K562 (cell line): Measurements from ENCODE around the gene SERINC3. TPM values are rescaled to one million over a fixed set of nuclear protein-coding genes. Genes with fewer than 3 reads are reported as not detected.
A peak's percentile ranks its signal among the peaks of the same experiment; 100 is the strongest.

Source experiments
- BRD9 ChIP-seq: fragments of 450-650 bp; IDR thresholded peaks from 2 replicates; pipeline ENCODE4 v1.6.1; 2018; ENCODE audit warnings: low read depth; ENCODE audit not compliant: partially characterized antibody
- CBX1 ChIP-seq: sonication (generic); IDR thresholded peaks from 2 replicates; pipeline ENCODE4 v1.6.1; 2016; ENCODE audit warnings: antibody characterized with exemption, low read depth, mild to moderate bottlenecking
- CC2D1A ChIP-seq: fragments of 450-650 bp; IDR thresholded peaks from 2 replicates; pipeline ENCODE4 v1.6.1; 2017; ENCODE audit warnings: mild to moderate bottlenecking
- CHD1 ChIP-seq: fragments of 200-600 bp; sonication (generic); IDR thresholded peaks from one replicate; pipeline ENCODE4 v1.6.1; 2012; ENCODE audit warnings: mild to moderate bottlenecking, moderate library complexity, low read length, inconsistent platforms
- E2F3 ChIP-seq: fragments of 250-450 bp; sonication (Bioruptor Pico); IDR thresholded peaks from 2 replicates; pipeline ENCODE4 v1.4.0; 2020; ENCODE audit warnings: mild to moderate bottlenecking
- FOXA1 ChIP-seq: fragments of 450-650 bp; IDR thresholded peaks from 2 replicates; pipeline ENCODE4 v1.6.1; 2016; ENCODE audit warnings: mild to moderate bottlenecking, borderline replicate concordance
- HCFC1 ChIP-seq: IDR thresholded peaks from 2 replicates; pipeline ENCODE4 v1.6.1; 2012; ENCODE audit warnings: low read depth, low read length, improper control_type of control experiment
- HNRNPK ChIP-seq: fragments of 200-400 bp; formaldehyde crosslinking; IDR thresholded peaks from one replicate; pipeline ENCODE4 v1.6.1; 2018; ENCODE audit warnings: mild to moderate bottlenecking, low read depth, low read length; ENCODE audit not compliant: poor library complexity, severe bottlenecking
- KLF10 ChIP-seq: fragments of 250-450 bp; sonication (Bioruptor Pico); IDR thresholded peaks from 2 replicates; pipeline ENCODE4 v1.6.1; 2021; ENCODE audit warnings: matching md5 sums
- MYBL2 ChIP-seq, 2 experiments: fragments of 450-650 bp in 1 of 2; sonication (generic) in 1 of 2; formaldehyde crosslinking in 1 of 2; IDR thresholded peaks; 2 replicates each; pipeline versions ENCODE4 v1.6.1 to v1.8.1; 2017 to 2022; ENCODE audit warnings: borderline replicate concordance in 1 of 2, inconsistent platforms in 1 of 2, low read depth in 1 of 2, mild to moderate bottlenecking in 1 of 2, missing genetic modification reagents in 1 of 2, moderate library complexity in 1 of 2
- NCOA2 ChIP-seq, 2 experiments: fragments of 450-650 bp; IDR thresholded peaks; 2 replicates each; pipeline ENCODE4 v1.6.1; 2018; ENCODE audit warnings: mild to moderate bottlenecking in 2 of 2, moderate library complexity in 1 of 2; ENCODE audit not compliant: partially characterized antibody in 2 of 2
- NR2C2 ChIP-seq, 2 experiments: fragments of 200-800 bp in 1 of 2; sonication (Bioruptor generic) in 1 of 2; sonication (generic) in 1 of 2; formaldehyde crosslinking in 1 of 2; IDR thresholded peaks; 2 replicates each; pipeline versions ENCODE4 v1.6.1 to v1.8.0; 2016 to 2022; ENCODE audit warnings: mild to moderate bottlenecking in 1 of 2, missing compliant biosample characterization in 1 of 2, missing genetic modification characterization in 1 of 2, missing genetic modification reagents in 1 of 2
- PTTG1 ChIP-seq: fragments of 450-650 bp; IDR thresholded peaks from 2 replicates; pipeline ENCODE4 v1.6.1; 2016; ENCODE audit warnings: low read depth, mild to moderate bottlenecking, missing genetic modification characterization, missing compliant biosample characterization
- SETDB1 ChIP-seq: IDR thresholded peaks from one replicate; pipeline ENCODE4 v1.6.1; 2012; ENCODE audit warnings: low read length, control low read depth, inconsistent platforms
- SRSF7 ChIP-seq: fragments of 200-400 bp; formaldehyde crosslinking; optimal IDR thresholded peaks from 2 replicates; pipeline ENCODE3; 2017; ENCODE audit warnings: mild to moderate bottlenecking, low read depth, low read length
- TBL1XR1 ChIP-seq, 2 experiments: IDR thresholded peaks; 2 replicates each; pipeline ENCODE4 v1.6.1; 2012; ENCODE audit warnings: improper control_type of control experiment in 2 of 2, low read length in 2 of 2, mild to moderate bottlenecking in 1 of 2
- TEAD1 ChIP-seq, 2 experiments: fragments of 450-650 bp in 1 of 2; sonication (generic) in 1 of 2; formaldehyde crosslinking; IDR thresholded peaks; 2 replicates each; pipeline versions ENCODE4 v1.4.0 to v1.8.0; 2020 to 2022; ENCODE audit warnings: mild to moderate bottlenecking in 2 of 2, missing genetic modification reagents in 1 of 2
- polyA plus RNA-seq, 8 experiments: library from polyadenylated mRNA; depleted of rRNA in 4 of 8; stranded (reverse) in 5 of 8; unstranded in 3 of 8; fragments of >200 nt; fragmentation: Nextera tagmentation in 2 of 8; fragmentation: Illumina TruSeq in 1 of 8; extraction: Ambion mirVana in 2 of 8; extraction: Trizol in 1 of 8; gene quantifications; 2 replicates each; pipeline versions ENCODE4 v1.2.1 to v1.2.3, GENCODE V29; 2011 to 2014; ENCODE audit warnings: inconsistent platforms in 1 of 8, missing spikeins in 1 of 8
- total RNA-seq, 7 experiments: library from RNA; depleted of rRNA in 6 of 7; stranded (reverse); fragments of >200 nt in 6 of 7; fragmentation: Illumina TruSeq in 2 of 7; extraction: Trizol in 2 of 7; gene quantifications; 2 replicates each; pipeline versions ENCODE4 v1.2.1 to v1.2.3, GENCODE V29; 2011 to 2021; ENCODE audit warnings: low replicate concordance in 1 of 7
- TF ChIP-seq, protein P1 (sequence below): fragments of 450-650 bp; IDR thresholded peaks from one replicate; pipeline ENCODE4 v1.6.1; 2018; ENCODE audit warnings: mild to moderate bottlenecking, moderate library complexity; ENCODE audit not compliant: partially characterized antibody
- TF ChIP-seq, protein P2 (sequence below), 2 experiments: IDR thresholded peaks; 2 replicates each; pipeline ENCODE4 v1.6.1; 2012; ENCODE audit warnings: improper control_type of control experiment in 2 of 2, low read depth in 2 of 2, low read length in 2 of 2, borderline replicate concordance in 1 of 2
- TF ChIP-seq, protein P3 (sequence below): fragments of 450-650 bp; conservative IDR thresholded peaks from 2 replicates; pipeline ENCODE4 v1.6.1; 2016; ENCODE audit warnings: missing genetic modification characterization, low read depth, mild to moderate bottlenecking, missing compliant biosample characterization, moderate library complexity
- TF ChIP-seq, protein P4 (sequence below): sonication (generic); formaldehyde crosslinking; IDR thresholded peaks from 2 replicates; pipeline ENCODE4 v1.9.0; 2022; ENCODE audit warnings: mild to moderate bottlenecking, missing genetic modification reagents

Gene SERINC3
- total and polyA plus RNA-seq, 9 of the 15 experiments (the other 6 are each of a cell fraction or from before 2014, with no cell fraction given): 24.7 to 107 (median 48.8) TPM

DNA sequence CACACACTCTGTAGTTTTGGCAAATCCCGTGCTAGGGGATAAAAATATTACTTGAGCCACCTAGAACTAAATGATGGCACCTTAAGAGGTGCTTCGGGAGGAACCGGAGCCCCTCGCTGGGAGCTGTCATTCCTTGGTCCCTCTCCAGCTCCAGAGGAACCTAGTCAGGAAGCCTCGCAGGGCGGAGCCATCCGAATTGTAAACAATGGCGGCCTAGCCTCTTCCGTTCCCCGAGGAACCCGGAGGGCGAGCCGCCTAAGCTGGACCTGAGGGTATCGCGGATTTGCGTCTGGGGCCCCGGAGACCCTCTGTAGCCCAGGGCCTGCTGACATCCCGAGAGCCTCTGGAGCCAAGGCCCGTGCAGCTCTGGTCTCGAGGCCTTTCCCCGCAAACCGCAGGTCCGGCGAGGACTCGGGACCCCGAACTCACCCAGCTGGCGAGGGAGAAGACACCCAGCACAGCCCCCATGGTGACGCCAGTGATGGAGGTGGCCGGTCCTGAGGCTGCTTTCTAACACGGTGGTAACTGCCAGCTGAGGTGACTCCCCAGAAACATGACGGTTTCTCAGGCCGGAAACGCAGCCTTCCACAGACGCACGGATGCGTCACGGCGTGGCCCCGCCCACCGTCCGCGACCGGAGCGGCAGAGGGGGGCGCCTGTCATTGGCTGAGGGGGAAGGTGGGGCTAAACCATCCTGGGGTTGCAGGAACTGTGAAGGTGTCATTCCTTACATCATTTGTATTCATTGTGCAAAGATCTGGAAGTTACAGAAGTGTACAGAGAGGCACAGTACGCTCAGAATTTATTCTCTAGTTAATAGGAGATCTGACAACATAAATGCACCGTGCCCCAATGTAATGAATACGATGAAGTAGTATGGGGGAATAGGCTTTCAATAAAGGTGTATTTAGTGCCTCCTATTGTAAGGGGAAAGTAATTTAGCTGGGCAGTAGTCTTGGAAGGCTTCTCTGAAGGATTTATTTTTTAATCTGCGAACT lies at the start of gene SERINC3 (continued):
- TF ChIP-seq SRSF7: no peak
- TF ChIP-seq BRD9: peak; percentile 27
- no peak for TF ChIP-seq CC2D1A
- no peak for TF ChIP-seq SETDB1
- 0 out of 4 replicates have a peak, but pooled peaks of 1 of the 2 experiments have one; percentile 5 for TF ChIP-seq TBL1XR1 (IDR thresholded peaks at IDR 0.05; ENCODE audit: low read length in 2 of 2)
- TF ChIP-seq, protein P1, sequence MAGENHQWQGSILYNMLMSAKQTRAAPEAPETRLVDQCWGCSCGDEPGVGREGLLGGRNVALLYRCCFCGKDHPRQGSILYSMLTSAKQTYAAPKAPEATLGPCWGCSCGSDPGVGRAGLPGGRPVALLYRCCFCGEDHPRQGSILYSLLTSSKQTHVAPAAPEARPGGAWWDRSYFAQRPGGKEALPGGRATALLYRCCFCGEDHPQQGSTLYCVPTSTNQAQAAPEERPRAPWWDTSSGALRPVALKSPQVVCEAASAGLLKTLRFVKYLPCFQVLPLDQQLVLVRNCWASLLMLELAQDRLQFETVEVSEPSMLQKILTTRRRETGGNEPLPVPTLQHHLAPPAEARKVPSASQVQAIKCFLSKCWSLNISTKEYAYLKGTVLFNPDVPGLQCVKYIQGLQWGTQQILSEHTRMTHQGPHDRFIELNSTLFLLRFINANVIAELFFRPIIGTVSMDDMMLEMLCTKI: no peak
- TF ChIP-seq HCFC1: no peak; the same call in 1 of the 2 replicates
- no peak for TF ChIP-seq NCOA2 (IDR thresholded peaks at IDR 0.05; ENCODE audit: partially characterized antibody in 2 of 2)
- TF ChIP-seq KLF10 (CRISPR knock-in tag): no peak
- TF ChIP-seq, protein P2, sequence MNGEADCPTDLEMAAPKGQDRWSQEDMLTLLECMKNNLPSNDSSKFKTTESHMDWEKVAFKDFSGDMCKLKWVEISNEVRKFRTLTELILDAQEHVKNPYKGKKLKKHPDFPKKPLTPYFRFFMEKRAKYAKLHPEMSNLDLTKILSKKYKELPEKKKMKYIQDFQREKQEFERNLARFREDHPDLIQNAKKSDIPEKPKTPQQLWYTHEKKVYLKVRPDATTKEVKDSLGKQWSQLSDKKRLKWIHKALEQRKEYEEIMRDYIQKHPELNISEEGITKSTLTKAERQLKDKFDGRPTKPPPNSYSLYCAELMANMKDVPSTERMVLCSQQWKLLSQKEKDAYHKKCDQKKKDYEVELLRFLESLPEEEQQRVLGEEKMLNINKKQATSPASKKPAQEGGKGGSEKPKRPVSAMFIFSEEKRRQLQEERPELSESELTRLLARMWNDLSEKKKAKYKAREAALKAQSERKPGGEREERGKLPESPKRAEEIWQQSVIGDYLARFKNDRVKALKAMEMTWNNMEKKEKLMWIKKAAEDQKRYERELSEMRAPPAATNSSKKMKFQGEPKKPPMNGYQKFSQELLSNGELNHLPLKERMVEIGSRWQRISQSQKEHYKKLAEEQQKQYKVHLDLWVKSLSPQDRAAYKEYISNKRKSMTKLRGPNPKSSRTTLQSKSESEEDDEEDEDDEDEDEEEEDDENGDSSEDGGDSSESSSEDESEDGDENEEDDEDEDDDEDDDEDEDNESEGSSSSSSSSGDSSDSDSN (IDR thresholded peaks at IDR 0.05; ENCODE audit: borderline replicate concordance in 1 of 2, low read depth in 2 of 2, low read length in 2 of 2): no peak
- peak; percentile 78 for TF ChIP-seq CHD1
- TF ChIP-seq E2F3: no peak
- no peak for TF ChIP-seq FOXA1
- TF ChIP-seq NR2C2 (CRISPR knock-in tag; IDR thresholded peaks at IDR 0.05): no peak
- no peak; the same call in 1 of the 2 replicates for TF ChIP-seq NR2C2 (tag; IDR thresholded peaks at IDR 0.05)
- TF ChIP-seq, protein P3, sequence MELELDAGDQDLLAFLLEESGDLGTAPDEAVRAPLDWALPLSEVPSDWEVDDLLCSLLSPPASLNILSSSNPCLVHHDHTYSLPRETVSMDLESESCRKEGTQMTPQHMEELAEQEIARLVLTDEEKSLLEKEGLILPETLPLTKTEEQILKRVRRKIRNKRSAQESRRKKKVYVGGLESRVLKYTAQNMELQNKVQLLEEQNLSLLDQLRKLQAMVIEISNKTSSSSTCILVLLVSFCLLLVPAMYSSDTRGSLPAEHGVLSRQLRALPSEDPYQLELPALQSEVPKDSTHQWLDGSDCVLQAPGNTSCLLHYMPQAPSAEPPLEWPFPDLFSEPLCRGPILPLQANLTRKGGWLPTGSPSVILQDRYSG: no peak
- TF ChIP-seq HNRNPK: no peak
- TF ChIP-seq, protein P4, sequence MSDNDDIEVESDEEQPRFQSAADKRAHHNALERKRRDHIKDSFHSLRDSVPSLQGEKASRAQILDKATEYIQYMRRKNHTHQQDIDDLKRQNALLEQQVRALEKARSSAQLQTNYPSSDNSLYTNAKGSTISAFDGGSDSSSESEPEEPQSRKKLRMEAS (CRISPR knock-in tag): peak; percentile 41; the same call in 1 of the 2 replicates
- TF ChIP-seq MYBL2 (IDR thresholded peaks at IDR 0.05; ENCODE audit: low read depth): no peak
- TF ChIP-seq MYBL2 (CRISPR knock-in tag; IDR thresholded peaks at IDR 0.05; ENCODE audit: borderline replicate concordance): no peak
- peak in 1 of 2 experiments; percentile 31; a peak in 1 of 4 replicates for TF ChIP-seq TEAD1 (CRISPR knock-in tag; IDR thresholded peaks at IDR 0.05)
- TF ChIP-seq CBX1: no peak
- TF ChIP-seq PTTG1 (tag): no peak
